HG03108 (cell line): ENCODE results near the gene CACNG3.
"Not testable (repeated sequence)": the region's sequence is repeated elsewhere in the genome, so short reads cannot be mapped to it uniquely, and the experiment has no call there.

Experiments
- ATAC-seq: cut with Tn5 transposase; IDR thresholded peaks from one replicate; pipeline ENCODE4 v1.9.1; 2021; ENCODE audit warnings: moderate library complexity; ENCODE audit not compliant: unreplicated experiment

Gene CACNG3

DNA sequence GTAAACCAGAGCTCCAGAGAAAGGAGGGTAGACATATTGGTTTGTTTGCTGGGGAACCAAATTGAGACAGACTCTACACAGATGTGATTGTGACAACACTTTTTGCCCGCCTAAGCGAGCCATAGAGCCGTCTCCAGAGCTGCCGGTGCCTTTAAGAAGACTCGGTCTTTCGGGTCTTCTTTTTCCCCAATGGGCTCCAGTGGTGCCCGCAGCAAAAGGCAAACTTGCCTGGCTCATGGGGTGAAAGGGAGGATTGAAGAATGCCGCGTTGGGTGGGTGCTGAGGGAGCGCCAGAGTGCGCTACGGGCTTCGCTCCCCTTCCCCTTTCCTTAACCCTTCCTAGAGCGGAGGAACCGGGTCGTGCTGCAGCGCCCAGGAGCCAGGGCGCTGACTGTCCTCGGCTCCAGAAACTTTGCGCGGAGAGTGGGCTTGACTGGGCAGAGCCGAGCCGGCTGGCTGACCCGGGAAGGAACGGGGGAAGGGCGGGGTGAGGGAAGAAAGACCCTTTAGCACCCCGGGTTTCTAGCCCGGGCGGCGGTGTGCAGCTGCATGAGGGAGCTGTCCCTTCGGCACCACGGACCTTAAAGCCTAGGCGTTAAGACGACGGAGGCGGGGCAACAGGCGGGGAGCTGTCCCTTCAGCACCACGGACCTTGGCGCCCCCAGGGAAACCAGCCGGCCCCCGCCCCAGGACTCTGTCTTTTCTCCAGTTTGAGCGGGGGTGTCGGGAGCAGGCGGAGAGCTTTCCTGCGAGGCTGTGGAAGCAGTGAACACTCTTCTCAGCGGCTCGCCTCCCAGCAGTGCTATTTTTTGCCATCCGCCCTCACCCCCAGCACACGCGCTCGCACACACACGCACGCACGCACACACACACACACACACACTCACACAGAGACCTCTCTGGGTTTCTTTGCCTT lies at the start of gene CACNG3:
Gene CACNG3 (plus strand): TSS at position 880 of the 916 bp plus-strand sequence. CDS start 420 bp downstream, outside the sequence.
- ATAC-seq: no peak

- no peak for ATAC-seq
These were observed 49.2 kb upstream of the CACNG3 start for GRCh38 chr16:24206926-24207325.

- ATAC-seq: no peak
These were observed 47.4 kb upstream of the CACNG3 start for GRCh38 chr16:24208710-24209109.

GRCh38 chr16:24214992-24215391 lies 41.1 kb upstream of the CACNG3 start:
- no peak for ATAC-seq

- no peak for ATAC-seq
These were observed 39.2 kb upstream of the CACNG3 start for GRCh38 chr16:24216961-24217360.

DNA sequence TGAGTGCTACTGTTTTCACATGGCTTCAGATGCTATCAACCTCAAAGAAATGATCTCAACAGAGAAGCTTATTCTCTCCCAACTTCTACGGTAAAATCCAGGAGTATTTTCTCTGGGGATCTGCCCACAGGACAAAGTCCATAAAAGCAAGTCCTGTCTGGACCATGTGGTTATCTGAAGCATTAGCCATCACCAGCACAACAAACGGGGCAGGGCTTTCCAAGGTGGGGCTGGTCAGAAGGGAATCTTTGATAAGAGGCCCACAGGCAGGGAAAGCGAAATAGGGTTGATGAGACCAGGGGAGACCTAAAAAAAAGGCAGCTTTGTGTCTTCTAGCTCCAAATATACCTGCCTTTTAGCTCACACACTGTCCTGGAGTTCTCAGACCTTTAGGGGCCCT lies 38.7 kb upstream of the CACNG3 start:
- no peak for ATAC-seq

DNA sequence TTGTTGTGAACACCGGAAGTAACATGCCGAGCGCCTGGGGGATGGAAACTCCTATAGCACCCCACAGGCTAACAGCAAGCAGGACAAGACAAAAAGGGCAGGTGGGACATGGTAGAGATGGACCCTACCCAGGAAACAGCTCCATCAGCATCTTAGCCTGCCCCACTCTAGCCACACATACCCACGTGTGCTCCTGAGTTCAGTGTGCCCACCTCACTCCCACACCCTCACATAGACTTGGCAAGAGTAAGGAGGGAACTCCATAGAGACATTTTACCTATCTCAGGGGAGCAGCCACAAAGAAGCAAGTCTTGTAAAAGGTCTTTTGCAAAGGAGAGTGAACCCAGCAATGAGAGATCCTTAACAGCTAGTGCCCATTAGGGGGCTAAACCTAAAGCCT lies 37.8 kb upstream of the CACNG3 start:
- ATAC-seq: no peak

- no peak for ATAC-seq
These were observed 34.9 kb upstream of the CACNG3 start for GRCh38 chr16:24221219-24221618.

DNA sequence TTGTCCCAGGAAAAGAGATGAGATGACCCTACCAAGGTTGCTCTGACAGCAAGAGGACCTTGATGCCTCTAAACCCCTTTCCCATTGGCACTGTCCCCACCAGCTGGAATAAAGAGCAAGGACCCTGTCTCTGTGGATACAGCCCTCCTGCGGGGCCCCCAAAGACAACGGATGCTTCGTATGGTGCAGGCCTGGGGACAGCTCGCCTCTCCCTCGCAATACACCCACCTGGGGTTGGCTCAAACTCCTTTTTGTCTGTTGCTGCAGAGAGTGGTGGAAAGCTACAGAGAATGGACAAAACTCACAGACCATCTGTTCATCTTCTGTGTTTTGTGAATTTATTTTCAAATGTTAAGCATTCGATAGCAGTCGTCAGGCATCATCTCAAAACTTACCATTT lies 27.6 kb upstream of the CACNG3 start:
- ATAC-seq: no peak

GRCh38 chr16:24232936-24233335 lies 23.2 kb upstream of the CACNG3 start:
- ATAC-seq: no peak

GRCh38 chr16:24234737-24235136 lies 21.4 kb upstream of the CACNG3 start:
- no peak for ATAC-seq

DNA sequence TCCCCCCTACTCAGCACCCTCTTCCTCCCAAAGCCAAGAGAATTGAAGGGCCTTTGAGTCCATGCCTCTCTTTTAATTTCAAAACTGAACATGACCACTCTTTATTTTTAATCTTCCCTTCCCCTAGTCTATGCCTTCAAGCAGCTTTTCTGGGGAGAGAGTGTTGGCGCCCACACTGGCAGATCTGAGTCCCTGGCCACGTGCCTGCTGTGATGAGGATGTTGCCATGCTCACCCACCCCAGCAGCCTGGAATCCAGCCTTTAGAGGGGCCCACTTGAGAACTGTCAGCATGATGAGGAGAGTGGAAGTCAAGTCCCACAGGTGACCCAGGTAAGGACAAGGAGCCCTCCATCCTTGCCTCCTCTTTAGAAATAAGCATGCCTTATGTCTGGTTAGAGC lies 20.3 kb upstream of the CACNG3 start:
- no peak for ATAC-seq

GRCh38 chr16:24238846-24239245 lies 17.3 kb upstream of the CACNG3 start:
- ATAC-seq: not testable (repeated sequence)

DNA sequence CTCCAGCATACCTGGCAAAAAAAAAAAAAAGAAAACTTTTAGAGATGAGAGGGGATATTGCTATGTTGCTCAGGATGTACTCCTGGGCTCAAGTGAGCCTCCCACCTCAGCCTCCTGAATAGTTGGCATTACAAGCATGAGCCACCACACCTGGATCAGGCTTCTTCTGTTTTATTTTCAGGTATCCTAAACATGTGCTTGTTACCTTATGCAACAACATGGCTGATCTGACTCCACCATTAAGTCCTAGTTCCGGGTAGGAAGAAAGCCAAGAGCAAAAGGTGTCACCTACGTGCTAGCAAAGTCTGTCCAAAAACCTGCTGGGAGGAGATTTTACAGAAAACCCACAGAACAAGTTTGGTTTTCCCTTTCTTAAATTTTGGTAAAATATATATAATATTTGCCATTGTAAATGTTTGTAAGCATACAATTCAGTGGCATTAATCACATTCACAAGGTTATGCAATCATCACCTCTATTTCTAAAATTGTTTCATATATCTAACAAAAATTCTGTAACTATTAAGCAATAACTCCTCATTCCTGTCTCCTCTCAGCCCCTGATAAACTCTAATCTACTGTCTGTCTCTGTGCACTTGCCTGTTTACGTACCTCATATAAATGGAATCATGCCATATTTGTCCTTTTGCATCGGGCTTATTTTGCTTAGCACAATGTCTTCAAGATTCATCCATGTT lies 9.1 kb upstream of the CACNG3 start:
- ATAC-seq: no peak

- ATAC-seq: no peak
These were observed 2.9 kb upstream of the CACNG3 start for GRCh38 chr16:24253192-24253591.

DNA sequence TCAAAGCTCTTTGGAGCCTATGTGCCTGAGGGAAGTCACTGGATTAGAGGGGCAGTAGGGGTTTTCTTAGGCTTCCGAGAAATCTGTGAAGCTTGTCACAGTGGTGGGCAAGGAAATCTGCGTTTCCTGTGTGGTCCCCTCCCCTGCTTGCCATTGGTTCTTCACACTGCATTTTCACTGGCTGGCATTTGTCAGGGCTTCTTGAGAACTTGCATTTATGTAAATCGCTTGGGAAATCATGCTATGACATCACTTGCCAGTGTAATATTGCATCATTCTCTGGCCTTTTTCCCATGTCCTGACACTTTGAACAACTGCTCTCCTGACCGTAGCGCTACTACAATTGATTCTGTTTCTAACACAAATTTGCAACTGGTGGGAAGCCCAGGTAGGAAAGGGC lies 1.8 kb downstream of the CACNG3 start:
- no peak for ATAC-seq

GRCh38 chr16:24258791-24259190 lies 2.7 kb downstream of the CACNG3 start:
- no peak for ATAC-seq

- ATAC-seq: no peak
These were observed 6.7 kb downstream of the CACNG3 start for GRCh38 chr16:24262816-24263215.

DNA sequence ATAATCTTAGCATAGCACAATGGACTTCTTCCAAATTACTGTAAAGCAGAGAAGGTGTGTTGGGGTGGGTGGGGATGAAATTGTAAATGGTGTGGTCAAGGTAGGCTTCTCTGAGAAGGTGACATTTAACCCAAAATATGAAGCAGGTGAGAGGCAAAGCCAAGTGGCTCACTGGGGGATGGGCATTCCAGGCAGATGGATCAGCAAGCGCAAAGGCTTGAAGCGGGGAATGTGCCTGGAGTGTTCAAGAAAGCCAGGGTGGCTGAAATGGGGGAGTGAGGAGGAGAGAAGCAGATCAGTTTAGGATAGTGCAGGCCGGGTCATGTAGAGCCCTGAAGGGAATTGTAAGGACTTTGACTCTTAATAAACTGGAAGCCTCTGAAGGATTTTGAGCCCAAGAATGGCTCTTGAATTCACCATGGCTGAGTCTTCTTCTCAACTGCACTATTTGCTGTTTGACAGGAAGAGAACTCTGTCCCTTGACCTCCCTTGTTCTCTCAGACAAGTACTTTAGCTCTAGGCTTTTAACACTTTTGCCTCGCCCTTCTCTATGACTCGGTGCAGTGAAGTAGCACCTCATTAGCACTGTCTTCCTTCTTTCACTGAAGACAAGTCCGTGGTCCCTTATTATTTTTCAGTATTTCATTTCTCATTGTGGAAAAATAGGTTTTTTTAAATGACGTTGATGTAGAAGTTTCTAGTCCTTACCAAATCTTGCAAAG lies 14.7 kb downstream of the CACNG3 start:
- no peak for ATAC-seq

GRCh38 chr16:24272379-24272778 lies 16.2 kb downstream of the CACNG3 start:
- no peak for ATAC-seq

DNA sequence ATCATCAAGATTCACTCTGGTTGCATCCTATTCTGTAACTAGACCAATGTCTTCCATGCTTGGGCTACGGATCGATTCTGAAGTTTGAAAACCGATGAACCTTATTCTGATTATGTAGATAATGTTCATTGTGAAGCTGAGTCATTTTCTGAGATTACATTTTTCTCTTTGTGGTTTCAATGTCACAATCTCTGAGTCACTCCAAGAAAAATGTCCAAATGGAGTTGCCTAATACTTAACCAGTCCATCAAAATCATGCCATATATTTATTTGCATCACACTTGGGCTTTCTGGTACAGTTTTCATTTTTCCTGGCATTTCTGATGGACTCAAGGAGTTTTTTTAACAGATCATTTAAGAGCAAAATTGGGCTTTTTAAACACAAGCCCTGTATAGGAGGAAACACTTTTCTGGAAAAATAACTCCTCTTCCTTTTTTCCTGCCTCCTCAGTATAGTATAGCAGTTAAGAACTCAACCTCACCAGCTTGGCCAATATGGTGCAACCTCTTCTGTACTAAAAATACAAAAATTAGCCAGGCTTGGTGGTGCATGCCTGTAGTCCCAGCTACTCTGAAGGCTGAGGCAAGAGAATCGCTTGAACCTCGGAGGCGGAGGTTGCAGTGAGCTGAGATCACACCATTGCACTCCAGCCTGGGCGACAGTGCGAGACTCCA lies 17.5 kb downstream of the CACNG3 start:
- no peak for ATAC-seq
